Measurements from ENCODE around the gene DICER1. TPM values are rescaled to one million over a fixed set of nuclear protein-coding genes. Genes with fewer than 3 reads are reported as not detected.

DICER1 gene
- total RNA-seq, 4 donors from 2014 or later = 54.5 to 94.8 (median 83.8) TPM

DNA sequence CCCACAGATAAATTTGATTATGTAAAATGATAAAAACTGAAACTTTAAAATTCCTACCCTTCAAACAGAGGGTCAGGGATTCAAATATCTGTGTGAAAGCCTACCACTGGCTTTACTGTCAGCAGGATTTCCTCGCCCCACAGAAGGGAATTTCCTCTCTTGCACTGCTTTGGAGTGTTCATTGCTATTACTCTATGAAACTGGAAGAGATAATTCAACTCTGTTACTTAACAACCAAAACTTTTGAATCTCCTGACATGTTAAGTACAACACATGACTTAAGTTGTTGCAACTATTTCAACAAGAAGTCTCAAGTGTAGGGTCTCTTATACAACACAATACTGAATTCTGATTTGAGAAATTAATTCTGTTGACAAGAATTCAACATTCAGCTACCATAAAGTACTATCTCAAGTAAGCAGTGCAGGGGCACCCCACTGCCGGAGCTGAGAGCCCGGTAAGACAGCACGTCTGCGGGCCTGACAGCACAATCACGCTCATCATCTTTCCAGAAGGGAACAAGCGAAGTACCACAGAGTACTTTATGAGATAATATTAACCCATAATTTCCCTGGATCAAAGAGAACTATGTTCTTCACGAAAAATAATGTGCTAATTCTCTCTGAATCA lies 22.9 kb downstream of the DICER1 start:
- Histone ChIP-seq H3K4me3 (no peak overlapping the region), H3K4me1 (peaks cover 0 to 89% (median 28%) of the 10 kb centered on the region in 4 donors), H3K27me3 (no peaks in the 10 kb centered on the region), H3K36me3 (peaks cover 0 to 14% (median 0%) of the 10 kb centered on the region in 3 donors), H3K9me3 (no peaks in the 10 kb centered on the region), H3K27ac (peak overlapping the region in 3 of 4 donors; percentile 36 to 80 (median 73))
- TF ChIP-seq, protein P1, sequence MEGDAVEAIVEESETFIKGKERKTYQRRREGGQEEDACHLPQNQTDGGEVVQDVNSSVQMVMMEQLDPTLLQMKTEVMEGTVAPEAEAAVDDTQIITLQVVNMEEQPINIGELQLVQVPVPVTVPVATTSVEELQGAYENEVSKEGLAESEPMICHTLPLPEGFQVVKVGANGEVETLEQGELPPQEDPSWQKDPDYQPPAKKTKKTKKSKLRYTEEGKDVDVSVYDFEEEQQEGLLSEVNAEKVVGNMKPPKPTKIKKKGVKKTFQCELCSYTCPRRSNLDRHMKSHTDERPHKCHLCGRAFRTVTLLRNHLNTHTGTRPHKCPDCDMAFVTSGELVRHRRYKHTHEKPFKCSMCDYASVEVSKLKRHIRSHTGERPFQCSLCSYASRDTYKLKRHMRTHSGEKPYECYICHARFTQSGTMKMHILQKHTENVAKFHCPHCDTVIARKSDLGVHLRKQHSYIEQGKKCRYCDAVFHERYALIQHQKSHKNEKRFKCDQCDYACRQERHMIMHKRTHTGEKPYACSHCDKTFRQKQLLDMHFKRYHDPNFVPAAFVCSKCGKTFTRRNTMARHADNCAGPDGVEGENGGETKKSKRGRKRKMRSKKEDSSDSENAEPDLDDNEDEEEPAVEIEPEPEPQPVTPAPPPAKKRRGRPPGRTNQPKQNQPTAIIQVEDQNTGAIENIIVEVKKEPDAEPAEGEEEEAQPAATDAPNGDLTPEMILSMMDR (IDR thresholded peaks at IDR 0.05) = no peak
- TF ChIP-seq POLR2A (IDR thresholded peaks at IDR 0.05) (no peak), EP300 (IDR thresholded peaks at IDR 0.05) (no peak)
- WGBS, 2 donors = 71 to 76% methylated on average over 8 of the region's 8 CpGs
- DNase-seq (ENCODE audit: low spot score in 2 of 2) = no peak

DNA sequence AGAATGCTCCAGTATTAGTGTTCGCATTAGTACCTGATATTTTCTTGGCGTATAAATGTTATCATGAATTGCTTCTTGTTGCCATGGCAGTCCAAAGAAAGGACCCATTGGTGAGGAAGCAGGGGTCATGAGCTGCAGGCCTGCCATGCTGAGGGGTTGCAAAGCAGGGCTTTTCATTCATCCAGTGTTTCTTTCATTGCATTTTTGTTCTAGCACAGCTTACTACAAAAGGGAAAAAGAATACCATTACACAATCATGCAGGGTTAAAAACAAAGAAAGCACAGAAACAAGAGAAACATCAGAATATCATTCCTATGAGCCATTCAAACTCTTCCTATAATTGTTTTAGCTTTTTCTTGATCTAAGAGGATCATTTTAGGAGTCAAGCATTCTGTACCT lies 24.0 kb downstream of the DICER1 start:
- H3K27me3 ChIP-seq = no peaks in the 10 kb centered on the region
- H3K9me3 ChIP-seq = no peaks in the 10 kb centered on the region
- no peak overlapping the region for H3K4me3 ChIP-seq
- no peak for TF ChIP-seq POLR2A (IDR thresholded peaks at IDR 0.05)
- TF ChIP-seq EP300 (IDR thresholded peaks at IDR 0.05) = peak in 1 of 2 donors; percentile 74
- H3K27ac ChIP-seq = peak overlapping the region; percentile 7 to 80 (median 51)
- peaks cover 0 to 89% (median 24%) of the 10 kb centered on the region in 4 donors for H3K4me1 ChIP-seq
- no peak for DNase-seq (ENCODE audit: low spot score in 2 of 2)
- peaks cover 0 to 25% (median 0%) of the 10 kb centered on the region in 3 donors for H3K36me3 ChIP-seq
- WGBS, 2 donors = 46 to 49% methylated on average over 2 of the region's 2 CpGs

GRCh38 chr14:95132760-95133159 lies 24.6 kb downstream of the DICER1 start:
- peak overlapping the region; percentile 7 to 80 (median 51) for H3K27ac ChIP-seq
- peaks cover 0 to 27% (median 0%) of the 10 kb centered on the region in 3 donors for H3K36me3 ChIP-seq
- DNase-seq (ENCODE audit: low spot score in 2 of 2) = no peak
- TF ChIP-seq POLR2A (IDR thresholded peaks at IDR 0.05) = no peak
- no peak for TF ChIP-seq EP300 (IDR thresholded peaks at IDR 0.05)
- TF ChIP-seq, protein P1 (IDR thresholded peaks at IDR 0.05) = no peak
- 48 to 55% methylated on average over 5 of the region's 5 CpGs for WGBS, 2 donors
- no peak overlapping the region for H3K4me3 ChIP-seq
- H3K9me3 ChIP-seq = no peaks in the 10 kb centered on the region
- H3K27me3 ChIP-seq = no peaks in the 10 kb centered on the region
- peaks cover 0 to 89% (median 21%) of the 10 kb centered on the region in 4 donors for H3K4me1 ChIP-seq

GRCh38 chr14:95130549-95130948 lies 26.8 kb downstream of the DICER1 start:
- Histone ChIP-seq H3K36me3 (peaks cover 0 to 27% (median 0%) of the 10 kb centered on the region in 3 donors), H3K27ac (peak overlapping the region in 2 of 4 donors; percentile 77 to 80), H3K4me1 (peaks cover 0 to 84% (median 11%) of the 10 kb centered on the region in 4 donors), H3K4me3 (no peak overlapping the region), H3K9me3 (no peaks in the 10 kb centered on the region), H3K27me3 (no peaks in the 10 kb centered on the region)
- TF ChIP-seq EP300 (IDR thresholded peaks at IDR 0.05) (no peak), POLR2A (IDR thresholded peaks at IDR 0.05) (no peak)
- TF ChIP-seq, protein P1 (IDR thresholded peaks at IDR 0.05) = no peak
- no peak for DNase-seq (ENCODE audit: low spot score in 2 of 2)
- WGBS, 2 donors = 85 to 93% methylated on average over 3 of the region's 3 CpGs

DNA sequence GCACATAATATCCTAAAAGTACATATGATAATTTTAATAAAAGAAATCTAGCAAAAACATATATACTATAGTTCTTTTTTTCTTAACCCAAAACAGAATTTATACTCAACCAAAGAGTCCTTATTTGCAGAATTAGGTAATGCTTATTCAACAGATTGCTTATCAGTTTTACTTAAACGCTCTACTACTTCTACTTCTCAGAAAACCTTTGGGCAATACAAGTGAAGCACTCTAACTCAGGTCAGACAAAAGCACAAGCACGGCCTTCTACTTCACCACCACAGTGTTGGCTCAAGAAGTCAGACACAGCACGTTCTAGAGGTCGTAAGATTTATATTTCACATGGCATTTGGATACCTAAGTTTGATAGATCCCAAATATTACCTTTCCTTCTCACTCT lies 29.2 kb downstream of the DICER1 start:
- Histone ChIP-seq H3K4me3 (no peak overlapping the region), H3K36me3 (peaks cover 0 to 49% (median 0%) of the 10 kb centered on the region in 3 donors), H3K9me3 (no peaks in the 10 kb centered on the region), H3K27ac (no peak overlapping the region), H3K4me1 (peaks cover 0 to 66% (median 7%) of the 10 kb centered on the region in 4 donors), H3K27me3 (no peaks in the 10 kb centered on the region)
- no peak for DNase-seq (ENCODE audit: low spot score in 2 of 2)
- TF ChIP-seq POLR2A (IDR thresholded peaks at IDR 0.05) (no peak), EP300 (IDR thresholded peaks at IDR 0.05) (no peak)
- TF ChIP-seq, protein P1 (IDR thresholded peaks at IDR 0.05) = no peak
- WGBS, 2 donors = 90 to 93% methylated on average over 4 of the region's 4 CpGs
